ENCODE measurements around the gene KLHL22.

- TF ChIP-seq TSHZ2 (CRISPR knock-in tag; IDR thresholded peaks at IDR 0.05) (no peak), POU6F1 (CRISPR knock-in tag; IDR thresholded peaks at IDR 0.05; ENCODE audit: borderline replicate concordance, low read depth) (no peak), ISL1 (CRISPR knock-in tag; IDR thresholded peaks at IDR 0.05) (no peak), RARB (CRISPR knock-in tag; IDR thresholded peaks at IDR 0.05) (no peak), OSR1 (CRISPR knock-in tag; IDR thresholded peaks at IDR 0.05) (no peak)
Measured at GRCh38 chr22:20419664-20419951, 76.0 kb downstream of the KLHL22 start.
